Ovary (tissue), 9 donors: ENCODE data around the gene RAB40B. TPM values are rescaled to one million over a fixed set of nuclear protein-coding genes. Genes with fewer than 3 reads are reported as not detected.

Experiments used
- DNase-seq, 5 donors: peaks; one replicate each; pipeline ENCODE4 v3.0.0-alpha.2; 2019 to 2020
- H3K27ac ChIP-seq, 2 donors: fragments of 200-600 bp; one replicate each; pipeline versions ENCODE4 v1.5.1 to v1.8.0; 2019 to 2022
- H3K27me3 ChIP-seq: fragments of 200-600 bp; one replicate; pipeline ENCODE4 v1.8.0; 2022
- H3K36me3 ChIP-seq: fragments of 200-600 bp; sonication (generic); one replicate; pipeline ENCODE4 v1.5.1; 2019
- H3K4me1 ChIP-seq: one replicate; pipeline ENCODE4 v1.8.1; 2013; ENCODE audit warnings: mild to moderate bottlenecking, moderate library complexity; ENCODE audit not compliant: insufficient read depth
- H3K4me3 ChIP-seq: fragments of 200-600 bp; sonication (generic); one replicate; pipeline ENCODE4 v1.5.1; 2017
- H3K9me3 ChIP-seq, 2 donors: fragments of 200-600 bp in 1 of 2; sonication (generic) in 1 of 2; one replicate each; pipeline versions ENCODE4 v1.5.1 to v1.8.1; 2013 to 2019; ENCODE audit warnings: mild to moderate bottlenecking in 1 of 2, moderate library complexity in 1 of 2
- CTCF ChIP-seq, 3 donors: fragments of 450-650 bp in 2 of 3; fragments of 200-600 bp in 1 of 3; IDR thresholded peaks; one replicate each; pipeline versions ENCODE4 v1.5.1 to v1.8.0; 2016 to 2022; ENCODE audit warnings: antibody characterized with exemption in 3 of 3, mild to moderate bottlenecking in 1 of 3
- EP300 ChIP-seq: sonication (generic); formaldehyde crosslinking; IDR thresholded peaks from one replicate; pipeline ENCODE4 v1.6.1; 2017; ENCODE audit warnings: antibody characterized with exemption
- POLR2A ChIP-seq: fragments of 450-650 bp; IDR thresholded peaks from one replicate; pipeline ENCODE4 v1.6.1; 2017; ENCODE audit warnings: antibody characterized with exemption, mild to moderate bottlenecking, moderate library complexity
- WGBS, 3 donors: extraction: QIAGEN DNeasy Blood & Tissue Kit in 1 of 3; methylation state at CpG; one replicate each; pipeline versions ENCODE4 v1.1.5 to v1.1.7; 2013 to 2017; 5-methylcytosine and 5-hydroxymethylcytosine counted together
- intact Hi-C, 4 donors: fragments of 100-400 bp; cut with DNase I; formaldehyde crosslinking; loops; one replicate each; pipeline versions ENCODE4 v1.11.0 to v1.15.1; 2022 to 2023
- polyA plus RNA-seq, 2 donors: library from polyadenylated mRNA; stranded (reverse); fragments of 200-250 nt in 1 of 2; fragments of 350-450 nt in 1 of 2; fragmentation: Illumina TruSeq in 1 of 2; extraction: RNeasy Lipid Tissue Mini Kit (QIAGEN cat#74804) in 1 of 2; gene quantifications; one replicate each; pipeline ENCODE4 v1.2.3, GENCODE V29; 2013 to 2014
- total RNA-seq, 7 donors: library from RNA; depleted of rRNA in 2 of 7; stranded (reverse); fragments of >200 nt in 2 of 7; fragmentation: NEBNext Ultra II Directional in 3 of 7; extraction: Animal tissue kit (Norgen Biotek cat#: 25700) in 3 of 7; gene quantifications; one replicate each; pipeline versions ENCODE4 v1.1.0 to v1.2.4, GENCODE V29; 2016 to 2023
- donor health status: DM: no; HTN: no; CAD: no; lungs with moderate emphysema.
- donor health status: DM: no; HTN: no; CAD: no.
- donor health status: Bipolar disorder and iron deficiency.
- donor health status: DM: yes; HTN: yes; CAD: no.
- donor health status: DM: no; HTN: no; CAD: no.
- donor health status: DM: yes; HTN: yes; CAD: no.

Gene RAB40B
- total and polyA plus RNA-seq, 9 donors = 9.2 to 25.9 (median 14.9) TPM

GRCh38 chr17:82661717-82662683 is 36.5 kb downstream of the RAB40B start:
- Histone ChIP-seq H3K4me1 (no peaks in the 10 kb centered on the region), H3K36me3 (no peaks in the 10 kb centered on the region), H3K4me3 (no peak overlapping the region), H3K27ac (no peak overlapping the region), H3K27me3 (no peaks in the 10 kb centered on the region), H3K9me3 (no peaks in the 10 kb centered on the region)
- DNase-seq = peak in 1 of 5 donors; percentile 38
- 84 to 87% (median 86%) methylated on average over 30 to 31 of the region's 31 CpGs for WGBS, 3 donors
- TF ChIP-seq EP300 (no peak), POLR2A (no peak), CTCF (IDR thresholded peaks at IDR 0.05) (no peak)
- intact Hi-C loops = no loop called here

- no peak overlapping the region for H3K4me3 ChIP-seq
- no peaks in the 10 kb centered on the region for H3K4me1 ChIP-seq
- TF ChIP-seq POLR2A (no peak), EP300 (no peak), CTCF (IDR thresholded peaks at IDR 0.05) (no peak)
- intact Hi-C loops = no loop called here
- no peak overlapping the region for H3K27ac ChIP-seq
- peak in 1 of 5 donors; percentile 14 for DNase-seq
- no peaks in the 10 kb centered on the region for H3K9me3 ChIP-seq
- 90 to 93% (median 90%) methylated on average over 15 of the region's 15 CpGs for WGBS, 3 donors
- H3K27me3 ChIP-seq = no peaks in the 10 kb centered on the region
- H3K36me3 ChIP-seq = no peaks in the 10 kb centered on the region
These were observed 38.6 kb downstream of the RAB40B start for GRCh38 chr17:82659886-82660285.

- H3K36me3 ChIP-seq = no peaks in the 10 kb centered on the region
- WGBS, 3 donors = 93 to 96% (median 95%) methylated on average over 36 of the region's 36 CpGs
- peak in 2 of 5 donors; percentile 19 to 37 for DNase-seq
- TF ChIP-seq CTCF (IDR thresholded peaks at IDR 0.05) (no peak), EP300 (no peak), POLR2A (no peak)
- no peaks in the 10 kb centered on the region for H3K4me1 ChIP-seq
- intact Hi-C loops = no loop called here
- no peak overlapping the region for H3K4me3 ChIP-seq
- H3K27ac ChIP-seq = no peak overlapping the region
- H3K9me3 ChIP-seq = no peaks in the 10 kb centered on the region
- no peaks in the 10 kb centered on the region for H3K27me3 ChIP-seq
These were observed 39.6 kb downstream of the RAB40B start for GRCh38 chr17:82658796-82659452.

- Histone ChIP-seq H3K27ac (no peak overlapping the region), H3K9me3 (no peaks in the 10 kb centered on the region), H3K27me3 (no peaks in the 10 kb centered on the region), H3K4me1 (no peaks in the 10 kb centered on the region), H3K4me3 (no peak overlapping the region), H3K36me3 (no peaks in the 10 kb centered on the region)
- intact Hi-C loops = no loop called here
- no peak for TF ChIP-seq EP300
- no peak for TF ChIP-seq POLR2A
- TF ChIP-seq CTCF (IDR thresholded peaks at IDR 0.05) = no peak
- 89 to 96% (median 92%) methylated on average over 23 of the region's 23 CpGs for WGBS, 3 donors
- DNase-seq = peak in 1 of 5 donors; percentile 30
These were observed 40.2 kb downstream of the RAB40B start for GRCh38 chr17:82658331-82658730.
